ENCODE results near the gene GJA8.
"Not testable (repeated sequence)": the region's sequence is repeated elsewhere in the genome, so short reads cannot be mapped to it uniquely, and the experiment has no call there.

GJA8 gene

DNA sequence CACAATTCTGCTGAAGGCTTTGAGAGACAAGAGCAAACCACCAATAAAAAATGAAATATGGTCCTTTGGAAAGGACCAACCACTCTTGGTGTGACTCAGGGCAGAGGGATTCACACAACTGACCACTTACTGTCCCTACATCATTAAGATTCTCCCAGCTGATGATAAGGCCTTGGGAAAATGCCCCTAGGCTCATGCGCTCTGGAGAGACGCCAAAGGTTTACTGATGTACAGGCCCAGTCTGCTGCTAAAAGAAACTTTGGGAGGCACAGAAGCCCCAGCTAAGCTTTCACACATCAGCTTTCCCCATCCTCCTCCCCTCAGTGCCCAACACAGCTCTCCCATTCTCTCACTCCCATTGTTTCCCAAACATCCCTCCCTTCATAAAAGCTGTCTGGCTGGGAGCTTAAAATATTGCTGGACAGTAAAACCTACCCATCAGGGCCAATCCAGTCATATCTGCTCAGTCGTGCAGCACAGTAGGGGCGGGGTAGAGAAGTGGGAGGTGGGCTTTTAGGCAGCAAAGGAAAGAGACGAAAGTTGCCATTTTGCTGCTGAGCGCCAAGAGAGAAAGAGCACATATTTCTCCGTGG lies at the start of gene GJA8:
Gene GJA8, plus strand, starts transcription at position 543 of the 593 bp plus-strand sequence. CDS start 5,161 bp downstream, outside the sequence.
- DNase-seq, result no peak

DNA sequence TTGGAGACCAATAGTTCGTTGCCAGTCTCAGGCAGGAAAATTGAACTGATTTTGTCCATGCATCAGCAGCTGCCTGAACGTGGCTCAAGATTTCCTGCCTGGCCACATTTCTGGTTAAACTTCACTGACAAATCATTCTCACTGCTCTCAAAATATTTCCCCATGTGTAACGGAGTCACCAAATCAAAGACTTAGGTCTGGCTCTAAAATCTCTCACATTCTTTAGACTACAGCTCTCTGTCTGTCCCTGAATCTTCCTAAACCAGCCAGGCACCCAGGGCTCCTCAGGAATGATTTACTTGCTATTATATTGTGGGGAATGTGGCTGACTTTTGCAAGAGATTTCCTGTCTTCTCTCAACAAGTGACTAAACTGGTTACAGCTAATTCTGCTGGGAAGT lies 49.2 kb upstream of the GJA8 start:
- no peak for DNase-seq

DNA sequence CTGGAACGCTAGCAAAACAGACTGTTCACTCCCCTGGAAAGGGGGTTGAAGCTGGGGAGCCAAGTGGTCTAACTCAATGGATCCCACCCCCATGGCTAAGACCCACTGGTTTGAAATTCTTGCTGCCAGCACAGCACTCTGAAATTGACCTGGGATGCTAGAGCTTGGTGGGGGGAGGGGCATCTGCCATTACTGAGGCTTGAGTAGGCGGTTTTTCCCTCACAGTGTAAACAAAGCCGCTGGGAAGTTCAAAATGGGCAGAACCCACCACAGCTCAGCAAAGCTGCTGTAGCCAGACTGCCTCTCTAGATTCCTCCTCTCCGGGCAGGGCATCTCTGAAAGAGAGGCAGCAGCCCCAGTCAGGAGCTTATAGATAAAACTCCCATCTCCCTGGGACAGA lies 47.6 kb upstream of the GJA8 start:
- DNase-seq, result not testable (repeated sequence)

DNA sequence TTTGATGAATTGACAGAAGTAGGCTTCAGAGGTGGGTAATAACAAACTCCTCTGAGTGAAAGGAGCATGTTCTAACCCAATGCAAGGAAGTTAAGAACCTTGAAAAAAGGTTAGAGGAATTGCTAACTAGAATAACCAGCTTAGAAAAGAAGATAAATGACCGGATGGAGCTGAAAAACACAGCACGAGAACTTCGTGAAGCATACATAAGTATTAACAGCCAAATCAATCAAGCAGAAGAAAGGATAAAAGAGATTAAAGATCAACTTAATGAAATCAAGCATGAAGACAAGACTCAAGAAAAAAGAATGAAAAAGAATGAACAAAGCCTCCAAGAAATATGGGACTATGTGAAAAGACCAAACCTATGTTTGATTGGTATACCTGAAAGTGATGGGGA lies 46.6 kb upstream of the GJA8 start:
- DNase-seq, result not testable (repeated sequence)

DNA sequence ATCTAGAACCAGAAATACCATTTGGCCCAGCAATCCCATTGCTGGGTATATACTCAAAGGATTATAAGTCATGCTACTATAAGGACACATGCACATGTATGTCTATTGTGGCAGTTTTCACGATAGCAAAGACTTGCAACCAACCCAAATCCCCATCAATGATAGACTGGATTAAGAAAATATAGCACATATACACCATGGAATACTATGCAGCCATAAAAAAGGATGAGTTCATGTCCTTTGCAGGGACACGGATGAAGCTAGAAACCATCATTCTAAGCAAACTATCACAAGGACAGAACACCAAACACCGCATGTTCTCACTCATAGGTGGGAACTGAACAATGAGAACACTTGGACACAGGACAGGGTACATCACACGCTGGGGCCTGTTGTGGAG lies 35.4 kb upstream of the GJA8 start:
- DNase-seq, result not testable (repeated sequence)

DNA sequence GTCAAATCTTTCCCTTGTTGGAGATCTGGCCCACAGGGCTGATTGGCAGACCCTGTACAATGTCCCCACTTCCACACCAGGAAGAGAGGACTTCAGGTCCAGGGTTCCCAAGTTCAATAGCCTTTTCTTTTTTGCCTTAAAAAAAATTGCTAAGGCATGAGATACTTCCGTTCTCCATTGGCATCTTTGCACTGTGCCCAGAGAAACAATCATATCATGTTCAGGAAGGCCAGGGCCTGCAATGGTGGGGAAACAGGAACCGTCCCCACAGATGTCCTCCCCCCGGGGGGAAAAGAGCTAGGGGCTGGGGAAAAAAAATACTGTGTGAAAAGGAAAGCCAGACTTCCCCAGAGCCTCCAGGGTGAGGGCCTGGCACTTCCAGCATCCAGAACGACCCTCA lies 24.6 kb upstream of the GJA8 start:
- DNase-seq, result no peak

DNA sequence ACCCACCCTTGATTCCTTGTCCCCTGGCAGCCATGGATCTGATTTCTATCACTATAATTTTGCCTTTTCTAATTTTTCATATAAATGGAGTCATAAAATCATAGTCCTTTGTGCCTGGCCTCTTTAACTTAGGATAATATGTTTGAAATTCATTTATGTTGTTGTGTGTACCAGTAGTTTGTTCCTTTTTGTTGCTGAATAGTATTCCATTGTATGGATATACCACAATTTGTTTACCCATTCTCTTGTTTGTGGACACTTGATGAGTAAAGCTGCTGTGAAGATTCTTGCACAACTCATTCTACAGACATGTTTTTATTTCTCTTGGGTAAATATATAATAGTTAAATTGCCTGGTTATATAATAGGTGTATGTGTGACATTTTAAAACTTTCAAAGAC lies 22.7 kb upstream of the GJA8 start:
- no peak for DNase-seq

DNA sequence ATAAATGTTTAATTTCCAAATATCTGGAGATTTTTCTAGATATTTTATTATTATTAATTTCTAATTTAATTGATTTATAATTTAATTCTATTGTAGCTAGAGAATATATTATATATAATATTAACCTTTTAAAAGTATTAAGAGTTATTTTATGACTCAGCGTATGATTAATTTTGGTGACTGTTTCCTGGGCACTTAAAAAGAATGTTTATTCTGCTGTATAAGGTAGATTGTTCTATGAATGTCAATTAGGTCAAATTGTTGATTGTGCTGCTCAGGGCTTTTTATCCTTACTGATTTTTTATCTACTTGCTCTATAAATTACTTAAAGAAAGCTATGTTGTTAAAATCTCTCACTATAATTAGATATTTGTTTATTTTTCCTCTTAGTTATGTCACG lies 20.1 kb upstream of the GJA8 start:
- no peak for DNase-seq

DNA sequence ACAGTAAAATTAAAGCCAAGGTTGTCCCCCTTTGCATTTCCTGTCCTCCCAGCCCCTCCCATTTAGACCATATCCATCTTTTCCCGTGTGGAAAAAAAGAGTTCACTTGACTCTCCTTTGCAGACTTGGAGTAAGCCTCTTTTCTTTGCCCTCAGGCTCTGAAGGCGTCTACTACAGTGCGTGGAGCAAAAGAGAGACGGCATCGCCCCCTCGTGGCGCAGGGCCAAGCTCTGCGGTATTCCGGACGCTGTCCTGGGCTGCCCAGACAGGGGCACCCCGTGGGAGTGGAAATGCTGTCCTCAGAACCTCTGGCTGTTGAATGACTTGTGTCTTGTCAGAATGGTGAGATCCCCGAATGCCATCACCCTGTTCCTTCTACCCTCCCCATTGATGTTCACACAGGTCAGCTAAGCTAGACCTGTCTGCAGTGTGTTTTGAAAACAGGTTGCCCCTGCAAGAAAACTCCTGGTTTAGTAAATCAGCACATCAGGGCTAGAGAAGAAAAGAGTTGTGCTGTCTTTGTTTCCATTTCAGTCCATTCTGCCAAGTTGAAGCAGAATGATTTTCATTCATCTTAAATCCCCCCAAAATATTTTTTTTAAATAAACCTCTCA lies 12.3 kb upstream of the GJA8 start:
- peak; percentile 6 for DNase-seq

DNA sequence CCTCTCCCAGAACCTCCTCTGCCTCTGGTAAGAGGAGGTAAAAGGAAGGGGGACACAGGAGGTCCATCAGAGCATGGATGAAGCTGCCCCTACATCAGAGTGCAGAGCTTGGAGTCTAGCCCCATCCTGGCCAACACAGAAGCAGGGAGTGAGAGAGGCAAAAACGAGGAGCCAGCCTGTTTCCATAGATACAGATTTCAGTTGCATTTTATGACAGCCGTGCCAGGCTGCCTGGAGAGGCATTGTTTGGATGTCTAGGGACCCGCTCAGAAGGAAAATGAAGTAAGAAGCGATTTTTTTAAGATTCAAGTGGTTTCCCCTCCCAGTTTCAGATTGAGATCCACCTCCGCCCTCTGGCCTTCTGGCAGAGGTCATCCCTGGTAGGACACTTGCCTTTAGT lies 11.5 kb upstream of the GJA8 start:
- DNase-seq, result no peak

DNA sequence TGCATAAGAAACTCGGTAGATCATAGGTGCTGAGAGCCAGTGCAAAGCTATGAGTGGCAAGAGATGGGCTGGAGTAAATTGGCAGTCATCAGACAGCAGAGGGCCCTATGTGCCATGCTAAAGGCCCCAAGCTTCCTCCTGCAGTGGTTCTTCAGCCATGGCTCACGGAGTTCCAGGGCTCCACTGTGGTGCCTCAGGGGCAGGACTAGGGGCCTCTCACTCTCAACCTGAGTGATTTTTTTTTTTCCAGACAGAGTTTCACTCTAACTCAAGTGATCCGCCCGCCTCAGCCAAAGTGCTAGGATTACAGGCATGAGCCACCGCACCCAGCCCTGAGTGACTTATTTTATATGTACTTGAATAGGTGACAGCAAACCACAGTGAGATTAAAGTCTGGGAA lies 10.4 kb upstream of the GJA8 start:
- no peak for DNase-seq

DNA sequence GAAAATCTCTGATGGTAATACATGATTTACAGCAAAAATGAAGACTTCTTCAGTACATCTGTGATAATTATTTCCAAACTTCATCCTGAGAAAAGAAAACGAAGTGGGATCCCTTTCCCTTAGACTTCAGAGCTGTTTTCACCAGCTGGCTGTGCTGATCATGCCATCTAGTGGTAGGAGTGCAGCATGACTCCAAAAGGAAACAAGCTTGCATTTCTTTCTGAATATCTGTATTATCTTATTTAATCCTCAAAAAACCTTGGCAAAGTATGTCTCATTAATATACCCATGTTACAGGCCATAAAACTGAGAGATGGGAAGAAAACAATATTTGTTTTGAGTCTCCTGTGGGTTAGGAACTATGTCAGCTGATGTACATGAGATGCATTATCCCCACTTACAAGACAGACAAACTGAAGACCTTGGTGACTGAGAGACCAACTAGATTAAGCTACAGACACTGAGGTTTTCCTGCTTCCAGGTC lies 9.8 kb upstream of the GJA8 start:
- DNase-seq, result peak; percentile 21

DNA sequence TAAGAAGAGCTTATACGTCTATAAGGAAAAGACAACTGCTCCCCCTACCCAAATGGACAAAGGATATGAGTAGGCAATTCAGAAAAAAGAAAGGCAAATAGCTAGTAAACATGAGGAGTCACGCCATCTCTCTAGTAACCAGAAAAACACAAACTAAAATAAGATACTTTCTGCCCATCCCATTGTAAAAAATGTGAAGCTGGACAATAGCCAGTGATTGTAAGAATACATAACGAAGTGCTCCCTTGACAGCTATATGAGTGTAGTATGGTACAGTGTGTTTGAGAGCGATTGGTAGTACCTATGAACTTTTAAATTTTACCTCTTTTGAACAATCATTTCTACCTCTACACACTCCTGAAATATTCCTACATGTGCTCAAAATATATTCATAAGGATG lies 7.5 kb upstream of the GJA8 start:
- DNase-seq, result no peak

DNA sequence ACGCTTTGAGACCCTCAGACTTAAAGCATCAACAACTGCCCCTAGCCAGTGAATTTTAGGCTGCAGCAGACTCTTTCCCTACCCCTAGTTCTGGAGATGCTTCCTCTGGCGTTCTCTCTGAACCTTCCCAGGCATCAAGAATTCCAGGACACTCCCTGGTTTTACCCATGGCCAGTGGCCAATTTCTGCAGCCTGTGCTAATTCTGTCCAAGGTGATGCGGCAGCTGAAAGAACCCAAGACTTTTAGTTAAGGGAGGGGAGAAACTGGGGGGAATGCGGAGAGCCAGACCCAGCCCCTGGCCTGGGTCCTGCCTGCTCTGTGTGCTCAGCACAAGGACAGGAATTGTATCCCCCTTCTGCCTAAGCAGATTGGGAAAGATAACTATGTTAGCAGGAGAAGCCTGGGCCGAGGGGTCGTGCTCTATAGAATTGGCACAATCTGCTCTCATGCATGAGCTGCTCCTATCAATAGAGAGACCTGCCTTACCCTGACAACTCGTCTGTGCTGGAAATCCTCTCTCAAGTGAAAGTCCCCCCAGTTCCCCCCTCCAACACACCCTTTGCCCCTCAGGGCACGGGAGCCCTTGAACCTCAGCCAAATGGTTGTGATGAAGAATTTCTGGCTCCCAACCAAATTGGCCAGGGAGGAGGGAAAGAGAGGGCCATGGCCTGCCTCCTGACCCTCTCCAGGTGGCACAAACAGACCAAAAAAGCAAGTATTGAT lies 5.4 kb upstream of the GJA8 start:
- DNase-seq, result peak; percentile 7

DNA sequence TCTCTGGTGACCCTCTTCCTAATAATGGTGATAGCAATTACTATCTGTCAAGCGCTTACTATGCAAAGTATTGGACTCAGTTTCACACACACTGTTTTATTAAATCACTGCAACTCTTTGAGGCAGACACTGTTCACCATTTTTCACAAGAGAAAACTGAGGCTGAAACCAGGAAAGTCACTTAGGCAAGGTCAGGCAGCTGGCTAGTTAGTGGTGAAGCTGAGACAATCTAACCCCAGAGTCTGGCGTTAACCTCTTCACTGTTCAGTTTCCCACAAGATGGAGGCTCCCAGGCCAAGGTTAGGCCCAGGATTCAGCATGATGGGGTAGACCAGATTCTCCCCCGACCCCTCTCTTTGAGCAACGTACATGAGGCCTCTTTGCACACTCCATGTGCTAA lies 4.8 kb upstream of the GJA8 start:
- no peak for DNase-seq

DNA sequence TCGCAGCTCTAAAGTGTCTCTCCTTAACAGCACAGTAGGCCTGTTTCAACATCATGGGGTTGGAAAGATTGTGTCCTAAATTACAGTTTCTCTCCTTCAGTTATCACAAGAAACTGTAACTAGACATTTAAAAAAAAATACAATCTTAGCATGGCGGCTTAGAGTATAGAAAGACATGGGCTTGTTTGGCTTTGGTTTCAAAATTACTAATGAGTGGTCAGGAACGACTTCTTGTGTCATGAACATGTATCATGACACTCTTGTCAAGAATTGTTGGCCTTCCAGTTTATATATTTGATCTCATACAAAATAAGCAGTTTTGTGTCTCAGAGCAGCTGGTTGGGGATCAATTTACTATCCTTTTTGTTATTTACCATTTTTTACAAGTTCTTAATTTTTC lies 2.1 kb downstream of the GJA8 start:
- DNase-seq, result no peak

DNA sequence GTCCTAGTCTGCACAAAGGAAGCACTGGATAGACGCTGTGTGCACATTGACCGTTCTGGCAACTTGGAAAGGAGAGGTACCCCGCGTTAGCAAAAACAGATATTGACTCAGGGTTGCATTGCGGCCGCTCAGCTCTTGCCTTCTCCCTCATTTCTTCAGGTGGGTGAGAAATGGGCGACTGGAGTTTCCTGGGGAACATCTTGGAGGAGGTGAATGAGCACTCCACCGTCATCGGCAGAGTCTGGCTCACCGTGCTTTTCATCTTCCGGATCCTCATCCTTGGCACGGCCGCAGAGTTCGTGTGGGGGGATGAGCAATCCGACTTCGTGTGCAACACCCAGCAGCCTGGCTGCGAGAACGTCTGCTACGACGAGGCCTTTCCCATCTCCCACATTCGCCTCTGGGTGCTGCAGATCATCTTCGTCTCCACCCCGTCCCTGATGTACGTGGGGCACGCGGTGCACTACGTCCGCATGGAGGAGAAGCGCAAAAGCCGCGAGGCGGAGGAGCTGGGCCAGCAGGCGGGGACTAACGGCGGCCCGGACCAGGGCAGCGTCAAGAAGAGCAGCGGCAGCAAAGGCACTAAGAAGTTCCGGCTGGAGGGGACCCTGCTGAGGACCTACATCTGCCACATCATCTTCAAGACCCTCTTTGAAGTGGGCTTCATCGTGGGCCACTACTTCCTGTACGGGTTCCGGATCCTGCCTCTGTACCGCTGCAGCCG lies 5.4 kb downstream of the GJA8 start:
- DNase-seq, result no peak

DNA sequence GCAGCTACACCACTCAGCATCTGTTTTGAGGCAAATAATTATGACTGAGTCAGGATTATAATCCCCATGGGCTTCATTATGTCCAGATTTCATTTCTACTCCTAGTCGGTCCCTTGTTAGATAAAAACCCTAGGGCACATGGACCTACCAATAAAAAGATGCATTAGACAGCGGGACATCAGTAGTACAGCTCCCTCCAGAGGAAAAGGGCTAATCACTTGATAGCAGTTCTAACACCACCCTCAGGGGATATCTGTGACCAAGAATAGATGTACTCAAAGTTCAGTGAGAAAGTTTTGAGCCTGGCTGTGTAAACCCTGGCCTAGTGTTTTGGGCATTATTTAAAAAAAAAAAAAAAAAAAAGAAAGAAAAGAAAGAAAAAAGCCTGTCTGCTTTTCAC lies 10.0 kb downstream of the GJA8 start:
- DNase-seq, result no peak

DNA sequence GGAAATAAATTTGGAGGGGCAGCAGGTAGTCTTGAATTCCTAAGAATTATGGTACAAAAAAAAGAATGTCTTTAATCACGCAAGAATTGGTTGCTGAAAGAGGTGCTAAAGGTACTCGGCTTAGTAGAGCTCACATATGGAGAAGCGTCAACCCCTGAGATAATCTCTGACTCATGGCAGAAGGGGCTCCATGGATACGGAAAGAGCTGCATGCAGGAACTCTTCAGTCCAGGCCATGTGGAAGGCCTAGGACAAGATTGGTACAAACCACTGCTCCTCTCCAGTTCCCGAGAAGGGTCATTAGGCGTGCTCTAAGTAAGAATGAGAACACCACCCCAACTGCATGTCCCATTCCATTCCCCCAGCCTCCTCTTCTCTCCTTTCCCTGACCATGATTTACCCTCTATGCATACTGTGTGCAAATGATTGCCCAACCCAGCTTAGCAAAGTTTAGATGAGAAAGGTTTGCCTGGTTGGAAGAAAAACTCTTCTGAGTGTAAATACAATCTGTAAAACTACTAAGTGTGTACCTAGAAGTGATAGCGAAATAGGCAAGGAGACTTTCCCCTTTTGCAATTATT lies 10.9 kb downstream of the GJA8 start:
- no peak for DNase-seq

DNA sequence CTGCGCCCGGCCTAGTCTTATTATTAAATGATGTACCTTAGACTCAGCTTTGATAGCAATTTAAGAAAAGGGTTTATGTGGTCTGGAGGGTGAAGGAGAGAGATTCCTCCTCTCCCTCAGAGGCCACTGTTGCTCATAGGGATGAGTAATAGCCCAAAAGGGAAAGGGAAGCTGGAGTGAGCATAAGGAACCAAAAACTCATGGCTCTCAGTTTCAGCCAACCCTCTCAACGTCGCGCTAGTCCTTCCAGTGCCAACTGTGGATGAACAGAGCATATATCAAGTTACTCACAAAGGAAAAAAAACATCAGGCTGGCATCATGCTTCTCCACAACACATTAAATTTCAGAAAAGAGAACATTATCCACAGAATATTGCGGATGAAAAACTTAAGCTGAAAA lies 17.3 kb downstream of the GJA8 start:
- DNase-seq, result no peak

DNA sequence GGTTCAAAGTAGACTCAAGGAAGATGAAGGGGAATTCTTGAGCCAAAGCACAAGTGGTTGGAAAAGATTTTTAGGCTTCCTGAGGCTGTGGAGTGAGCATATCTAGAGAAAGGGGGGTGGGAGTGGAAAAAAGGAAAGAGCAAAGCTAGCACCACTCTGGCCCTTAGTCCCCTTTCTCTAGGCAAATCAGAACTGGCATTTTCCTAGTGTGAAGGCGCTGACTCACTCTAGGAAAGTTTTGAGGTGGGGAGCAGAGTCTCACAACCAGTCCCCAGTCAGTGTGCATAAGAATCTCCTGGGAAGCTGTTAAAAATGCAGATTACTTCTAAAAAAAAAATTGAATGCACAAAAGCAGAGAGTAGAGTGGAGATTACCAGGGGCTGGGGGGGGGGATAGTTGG lies 22.2 kb downstream of the GJA8 start:
- no peak for DNase-seq

DNA sequence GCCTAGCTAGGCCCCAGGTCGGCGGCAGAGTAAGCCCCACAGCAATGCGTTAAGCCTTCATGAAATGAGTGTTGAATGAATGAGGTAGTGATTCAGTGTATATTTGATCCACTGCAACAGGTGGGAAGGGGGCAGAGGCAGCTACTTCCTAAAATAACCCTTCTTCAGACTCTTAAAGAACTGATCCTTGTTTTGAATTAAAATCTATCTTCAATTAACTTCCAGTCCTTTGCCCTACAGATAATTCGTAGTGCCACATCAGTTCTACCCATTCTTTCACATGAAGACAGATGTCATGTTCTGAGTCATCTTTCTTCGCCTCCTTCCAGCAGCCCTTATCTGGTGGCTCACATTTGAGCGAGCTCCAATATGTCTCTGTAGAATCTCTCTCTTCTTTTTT lies 24.6 kb downstream of the GJA8 start:
- not testable (repeated sequence) for DNase-seq

DNA sequence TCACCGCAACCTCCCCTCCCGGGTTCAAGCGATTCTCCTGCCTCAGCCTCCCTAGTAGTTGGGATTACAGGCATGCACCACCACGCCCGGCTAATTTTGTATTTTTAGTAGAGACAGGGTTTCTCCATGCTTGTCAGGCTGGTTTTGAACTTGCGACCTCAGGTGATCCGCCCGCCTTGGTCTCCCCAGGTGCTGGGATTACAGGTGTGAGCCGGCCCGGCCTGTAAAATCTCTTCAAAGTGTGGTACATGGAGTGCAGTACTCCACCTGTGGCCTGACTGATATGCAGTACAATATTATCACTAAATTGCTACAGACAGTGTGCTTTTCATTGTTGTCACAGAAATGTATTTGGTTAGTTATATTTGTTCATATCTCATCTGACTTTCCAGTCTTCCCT lies 25.1 kb downstream of the GJA8 start:
- DNase-seq, result not testable (repeated sequence)

All from DMS79 (cell line).